GM12892 (cell line): ENCODE measurements around the gene CST4. TPM values are rescaled to one million over a fixed set of nuclear protein-coding genes. Genes with fewer than 3 reads are reported as not detected.
"Not testable (repeated sequence)": the region's sequence is repeated elsewhere in the genome, so short reads cannot be mapped to it uniquely, and the experiment has no call there.

Experiments used
- DNase-seq: peaks from one replicate; pipeline ENCODE4 v3.0.0; 2011; ENCODE audit not compliant: insufficient read length
- FAIRE-seq: peaks from 2 replicates; lab custom pipeline; 2011; peaks lifted over from hg19 to GRCh38; lab: Jason Lieb, UNC
- POLR2A ChIP-seq: IDR thresholded peaks from 2 replicates; pipeline ENCODE4 v1.6.1; 2011; ENCODE audit warnings: low read depth, low read length, control low read depth
- POLR2AphosphoS5 ChIP-seq: IDR thresholded peaks from 2 replicates; pipeline ENCODE4 v1.6.1; 2011; ENCODE audit warnings: low read depth, low read length, control low read depth
- TAF1 ChIP-seq: IDR thresholded peaks from 2 replicates; pipeline ENCODE4 v1.6.1; 2011; ENCODE audit warnings: low read depth, mild to moderate bottlenecking, control low read depth, low read length, borderline replicate concordance
- polyA plus RNA-seq: library from polyadenylated mRNA; unstranded; fragments of >200 nt; gene quantifications from one replicate; pipeline ENCODE4 v1.2.1, GENCODE V29; 2012; ENCODE audit warnings: missing spikeins, inconsistent platforms; ENCODE audit not compliant: missing spikeins

CST4 gene, protein sequence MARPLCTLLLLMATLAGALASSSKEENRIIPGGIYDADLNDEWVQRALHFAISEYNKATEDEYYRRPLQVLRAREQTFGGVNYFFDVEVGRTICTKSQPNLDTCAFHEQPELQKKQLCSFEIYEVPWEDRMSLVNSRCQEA
- polyA plus RNA-seq, result not detected

DNA sequence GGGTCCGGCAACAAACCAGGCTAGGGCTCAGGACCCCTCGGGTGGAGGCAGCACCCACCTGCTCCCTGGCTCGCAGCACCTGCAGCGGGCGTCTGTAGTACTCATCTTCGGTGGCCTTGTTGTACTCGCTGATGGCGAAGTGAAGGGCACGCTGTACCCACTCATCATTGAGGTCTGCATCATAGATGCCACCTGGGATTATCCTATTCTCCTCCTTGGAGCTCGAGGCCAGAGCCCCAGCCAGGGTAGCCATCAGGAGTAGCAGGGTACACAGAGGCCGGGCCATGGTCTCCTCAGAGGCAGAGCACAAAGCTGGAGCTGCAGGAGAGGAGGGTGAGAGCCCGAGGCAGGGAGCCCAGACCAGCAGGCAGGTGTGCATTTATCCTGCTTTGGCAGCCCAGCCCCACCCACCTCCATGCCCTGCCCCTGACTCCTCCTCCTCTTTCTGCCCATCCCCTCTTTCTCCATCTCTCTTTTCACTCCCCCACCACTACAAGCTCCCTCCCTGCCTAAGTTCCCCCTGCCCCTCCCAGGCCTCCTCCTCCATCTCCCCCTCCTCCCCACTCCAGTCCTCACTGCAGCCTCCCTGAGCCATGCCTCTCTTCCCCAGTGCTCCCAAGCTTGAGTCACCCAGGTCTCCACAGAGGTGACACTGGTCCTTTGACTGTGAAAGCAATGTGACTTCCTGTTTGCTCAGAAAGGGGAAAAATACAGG, at the start of gene CST4:
TSS of gene CST4 (minus strand) at position 355 of the 715 bp plus-strand sequence. CDS start at position 286, 69 bp downstream.
- not testable (repeated sequence) for DNase-seq, FAIRE-seq

DNA sequence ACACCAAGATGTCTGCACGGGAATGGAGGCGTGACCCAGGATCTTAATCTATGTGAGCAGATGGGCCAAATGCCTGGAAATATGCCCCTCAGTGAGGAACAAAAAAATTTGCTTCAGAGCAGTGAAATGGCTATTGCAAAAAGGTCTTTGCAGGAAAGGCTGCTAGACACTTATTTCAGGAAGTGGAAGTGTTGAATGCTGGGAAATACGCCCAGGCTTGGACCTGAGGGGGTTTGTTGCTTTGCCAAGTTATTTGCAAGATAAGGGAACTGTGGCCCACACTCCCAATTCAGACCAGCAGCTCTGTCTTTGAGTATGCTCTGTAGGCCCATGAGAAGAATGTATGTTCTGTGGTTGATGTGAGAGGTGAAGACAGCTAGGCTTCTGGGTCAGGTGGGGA, 46.6 kb upstream of the CST4 start:
- not testable (repeated sequence) for FAIRE-seq, DNase-seq

DNA sequence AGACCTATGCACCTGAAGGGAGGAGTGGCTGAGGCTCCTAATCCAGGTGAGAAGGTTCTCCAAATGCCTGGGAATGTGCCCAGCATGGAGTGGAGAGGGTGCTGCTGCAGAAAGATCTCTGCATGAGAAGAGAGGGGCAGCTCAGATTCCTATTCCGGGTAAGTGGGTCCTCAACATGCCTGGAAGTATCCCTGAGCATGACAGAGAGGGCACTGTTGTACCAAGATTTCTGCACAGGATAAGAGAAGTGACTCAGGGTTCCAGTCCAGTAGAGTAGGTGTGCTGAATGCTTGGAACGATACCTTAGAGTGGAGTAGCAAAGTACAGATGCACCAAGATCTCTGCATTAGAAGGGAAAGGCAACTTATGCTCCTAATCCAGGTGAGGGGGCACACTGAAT, 46.1 kb upstream of the CST4 start:
- not testable (repeated sequence) for DNase-seq, FAIRE-seq

DNA sequence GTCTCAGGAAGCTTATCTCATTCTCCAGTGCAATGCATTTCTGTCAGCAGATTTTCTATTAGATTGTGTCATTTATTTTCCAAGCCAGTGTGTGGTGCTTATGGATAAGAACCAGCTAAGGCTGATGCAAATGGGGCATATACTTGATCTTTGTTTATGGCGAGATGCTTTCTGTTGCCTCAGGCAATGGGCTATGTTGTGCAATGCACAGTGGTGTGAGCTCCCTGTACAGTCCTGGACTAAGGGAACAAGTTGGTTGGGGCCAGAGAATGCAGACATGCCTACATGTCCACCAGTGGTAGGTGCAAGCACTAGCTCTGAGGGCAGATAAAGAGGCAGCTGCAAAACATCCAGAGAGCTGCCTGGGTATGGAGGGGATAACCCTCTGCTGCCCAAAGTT, 45.6 kb upstream of the CST4 start:
- FAIRE-seq, DNase-seq: not testable (repeated sequence)

DNA sequence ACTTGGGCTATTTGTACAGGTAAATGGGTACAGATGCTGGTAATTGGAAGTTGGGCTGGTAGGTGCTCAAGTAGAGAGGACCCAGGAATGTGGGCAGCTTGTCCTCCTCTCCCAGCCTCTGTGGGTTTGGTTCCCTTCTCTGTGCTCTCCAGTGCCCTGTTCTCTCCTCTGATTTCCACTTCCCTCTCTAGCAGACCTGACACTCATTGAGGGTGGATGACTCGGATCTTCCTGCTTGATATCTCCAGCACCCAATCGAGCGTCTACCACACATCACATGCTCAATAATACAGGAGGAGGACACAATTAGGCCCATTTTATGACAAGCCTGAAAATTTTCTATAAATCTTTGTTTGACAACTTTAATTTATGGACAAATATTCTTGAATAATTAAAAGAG, 38.2 kb upstream of the CST4 start:
- no peak for FAIRE-seq
- no peak for DNase-seq
- no peak for TF ChIP-seq POLR2AphosphoS5
- TF ChIP-seq TAF1, result no peak
- TF ChIP-seq POLR2A, result no peak

DNA sequence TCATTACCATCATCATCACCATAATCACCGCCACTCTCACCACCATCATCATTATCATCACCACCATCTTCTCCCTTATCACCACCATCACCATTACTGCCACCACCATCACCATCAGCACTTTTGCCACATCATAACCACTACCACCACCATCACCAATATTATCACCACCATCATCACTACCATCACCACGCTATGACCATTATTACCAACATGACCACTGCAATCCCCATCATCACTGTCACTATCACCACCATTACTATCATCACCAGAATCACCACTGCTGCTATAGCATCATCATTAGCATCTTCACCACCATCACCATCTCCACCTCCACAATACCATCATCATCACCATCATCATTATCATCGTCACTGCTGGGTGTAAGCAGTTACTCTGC, 36.3 kb upstream of the CST4 start:
- FAIRE-seq, result no peak
- TF ChIP-seq POLR2A (no peak), POLR2AphosphoS5 (no peak), TAF1 (no peak)
- DNase-seq, result no peak

DNA sequence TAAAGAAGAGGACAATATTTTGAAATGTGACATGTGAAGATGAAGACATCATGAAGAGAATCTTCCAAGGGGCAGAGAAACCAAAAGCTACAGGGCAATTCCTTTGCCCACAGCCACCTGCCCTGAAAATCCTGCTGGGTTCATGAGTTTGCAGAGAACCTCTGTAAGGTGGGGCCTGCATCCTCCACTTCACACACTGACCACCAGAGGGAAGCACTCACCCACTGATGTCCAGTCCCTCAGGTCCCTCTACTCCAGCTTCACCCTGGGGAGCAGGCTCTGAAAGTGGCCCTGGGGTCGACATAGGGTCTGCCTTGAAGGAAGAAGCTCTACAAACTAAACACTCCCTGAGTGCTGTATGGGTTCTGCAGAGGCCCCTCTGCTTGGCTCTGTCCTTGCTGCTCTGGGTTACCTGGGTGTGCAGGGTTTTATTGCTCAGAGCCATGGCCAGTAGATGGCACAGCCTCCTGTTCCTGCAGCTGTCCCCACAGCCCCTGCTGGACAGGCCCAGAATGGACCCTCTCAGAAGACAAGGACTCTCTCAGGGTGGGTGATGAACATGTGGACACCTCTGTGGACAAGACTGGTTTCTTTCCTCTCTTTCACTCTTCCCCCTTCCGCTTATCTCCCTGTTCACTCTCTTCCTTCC, 34.9 kb upstream of the CST4 start:
- peak; percentile 82 for FAIRE-seq
- not testable (repeated sequence) for DNase-seq

DNA sequence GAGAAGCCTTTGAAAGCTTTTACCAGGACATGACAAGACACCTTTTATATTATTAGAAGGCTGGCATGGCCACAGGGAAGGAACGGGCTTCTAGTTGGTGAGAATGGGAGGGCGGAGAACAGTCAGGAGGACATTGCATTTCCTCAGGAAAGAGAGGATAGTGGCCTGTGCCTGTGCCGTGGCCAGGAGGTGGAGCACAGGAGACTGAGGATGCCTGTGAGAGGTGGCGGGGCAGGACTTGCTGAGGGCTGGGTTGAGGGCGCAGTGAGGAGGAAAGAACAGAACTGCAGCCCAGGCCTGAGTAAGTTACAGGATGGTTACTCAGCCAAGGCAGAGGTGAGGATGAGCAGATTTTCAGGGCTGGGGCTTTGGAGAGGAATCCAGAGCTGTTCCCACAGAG, 34.0 kb upstream of the CST4 start:
- not testable (repeated sequence) for FAIRE-seq, DNase-seq

DNA sequence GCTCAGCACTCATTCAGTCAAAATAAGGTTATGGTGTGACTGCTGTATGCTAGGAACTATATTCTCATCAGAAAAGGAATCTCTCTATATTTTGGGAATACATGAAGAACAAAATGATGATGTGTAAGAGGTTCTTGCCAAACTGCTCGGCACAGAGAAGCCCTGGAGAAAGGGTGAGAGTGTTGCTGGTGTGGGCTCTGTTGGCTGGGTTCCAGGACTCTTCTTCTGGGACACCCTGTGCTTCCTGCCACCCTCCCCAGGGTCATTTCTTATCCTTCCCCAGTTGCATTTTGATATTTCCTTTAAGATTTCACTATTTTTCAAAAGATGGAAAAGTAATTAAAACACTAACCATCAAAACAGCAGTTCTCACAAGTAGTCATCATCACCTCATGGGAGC, 33.1 kb upstream of the CST4 start:
- no peak for DNase-seq
- FAIRE-seq, result no peak
- no peak for TF ChIP-seq TAF1
- TF ChIP-seq POLR2AphosphoS5, result no peak
- TF ChIP-seq POLR2A, result no peak

DNA sequence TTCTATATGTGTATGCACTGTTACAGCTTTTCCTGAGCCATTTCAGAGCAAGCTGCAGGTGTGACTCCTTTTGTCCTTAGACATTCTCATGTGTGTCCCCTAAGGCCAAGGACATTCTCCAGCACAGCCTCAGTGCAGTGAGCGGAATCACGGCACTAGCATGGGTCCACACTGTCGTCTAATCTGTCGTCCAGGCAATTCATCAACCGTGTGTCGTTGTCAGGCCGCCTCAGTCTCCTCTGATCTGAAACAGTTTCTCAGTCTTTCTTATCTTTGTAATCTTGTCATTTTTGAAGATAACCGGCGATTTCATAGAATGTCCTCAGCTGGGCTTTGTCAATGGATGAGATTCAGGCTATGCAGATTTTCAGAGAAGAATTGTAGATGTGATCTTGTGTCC, 30.5 kb upstream of the CST4 start:
- not testable (repeated sequence) for FAIRE-seq, DNase-seq

DNA sequence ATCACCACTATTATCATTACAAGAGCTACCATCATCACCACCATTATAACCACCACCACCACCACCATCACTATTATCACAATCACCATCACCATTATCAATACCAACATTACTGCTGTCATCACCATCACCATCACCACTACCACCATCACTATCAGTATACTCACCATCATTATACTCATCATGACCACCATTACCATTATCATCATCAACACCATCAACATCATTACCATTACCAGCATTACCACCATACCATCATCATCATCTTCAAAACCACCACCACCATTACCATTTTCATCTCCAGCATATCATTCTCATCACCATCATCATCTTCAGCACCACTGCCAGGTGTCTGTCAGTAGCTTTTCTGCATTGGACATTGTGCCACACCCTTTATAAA, 22.9 kb upstream of the CST4 start:
- FAIRE-seq, DNase-seq: not testable (repeated sequence)

DNA sequence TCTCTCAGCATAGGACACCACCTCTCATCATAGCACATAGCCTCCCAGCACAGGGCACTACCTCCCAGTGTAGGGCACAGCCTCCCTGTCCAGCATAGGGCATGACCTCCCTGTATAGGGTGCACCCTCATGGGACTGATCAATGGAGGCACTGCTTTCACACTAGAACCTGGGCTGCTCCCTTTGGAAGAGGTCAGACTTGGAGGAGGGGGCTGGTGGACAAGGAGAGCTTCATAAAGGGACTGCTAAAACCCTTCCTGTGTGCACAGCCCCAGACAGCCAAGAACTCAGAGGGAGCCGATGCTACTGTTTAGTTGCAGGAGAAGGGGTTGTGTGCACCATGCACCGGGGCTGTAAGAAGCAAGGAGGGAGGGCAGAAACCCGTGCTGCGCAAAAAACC, 21.9 kb upstream of the CST4 start:
- TF ChIP-seq TAF1 (no peak), POLR2A (no peak), POLR2AphosphoS5 (no peak)
- FAIRE-seq, result no peak
- DNase-seq, result no peak

DNA sequence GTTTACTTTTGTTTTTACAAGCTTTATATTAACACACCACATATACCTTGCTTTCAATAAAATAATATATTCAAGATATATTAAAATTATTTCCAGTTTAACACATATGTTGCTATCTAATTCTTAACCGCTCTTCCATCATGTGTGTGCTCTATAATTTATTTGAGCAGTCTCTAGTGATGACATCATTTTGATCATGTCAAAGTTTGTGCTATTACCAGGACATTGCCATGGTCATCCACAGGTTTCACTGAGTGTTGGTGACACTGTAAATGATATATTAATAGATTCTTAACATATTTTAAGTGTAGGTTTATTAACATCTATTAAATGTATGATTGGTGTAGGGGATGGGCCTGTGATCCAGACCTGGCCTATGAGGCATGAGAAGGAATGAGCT, 17.1 kb upstream of the CST4 start:
- no peak for TF ChIP-seq POLR2A
- no peak for TF ChIP-seq TAF1
- no peak for TF ChIP-seq POLR2AphosphoS5
- FAIRE-seq (no peak), DNase-seq (no peak)

DNA sequence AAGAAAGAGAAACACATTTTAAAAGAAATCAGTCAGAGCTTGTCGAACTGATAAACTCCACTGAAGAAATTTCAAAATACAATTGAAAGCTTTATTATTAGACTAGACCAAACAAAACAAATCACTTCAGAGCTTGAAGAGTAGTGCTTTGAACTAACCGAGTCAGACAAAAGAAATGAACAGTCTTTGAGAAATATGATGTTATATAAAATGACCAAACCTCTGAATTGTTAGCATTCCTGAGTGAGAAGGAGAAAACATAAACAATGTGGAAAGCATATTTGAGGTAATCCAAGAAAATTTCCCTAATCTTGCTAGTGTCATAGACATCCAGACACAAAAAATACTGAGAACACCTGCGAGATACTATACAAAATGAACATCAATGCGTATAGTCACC, 13.2 kb upstream of the CST4 start:
- FAIRE-seq, result no peak
- TF ChIP-seq POLR2A (no peak), TAF1 (no peak), POLR2AphosphoS5 (no peak)
- no peak for DNase-seq
